HL-60 (cell line): Measurements from ENCODE around the gene ADGRB3.

Experiments used
- CTCF ChIP-seq: IDR thresholded peaks from one replicate; pipeline ENCODE4 v1.5.1; 2011; ENCODE audit warnings: low read length, control low read depth, inconsistent platforms; ENCODE audit not compliant: insufficient read depth
- GABPA ChIP-seq: IDR thresholded peaks from 2 replicates; pipeline ENCODE4 v1.6.1; 2012; ENCODE audit warnings: low read depth
- POLR2AphosphoS5 ChIP-seq: IDR thresholded peaks from 2 replicates; pipeline ENCODE4 v1.6.1; 2012; ENCODE audit warnings: low read depth

- TF ChIP-seq CTCF (no peak), POLR2AphosphoS5 (no peak), GABPA (no peak)
Measured at GRCh38 chr6:68695838-68696237, 60.8 kb downstream of the ADGRB3 start.
